Brain microvascular endothelial cell (primary cell): ENCODE results near the gene PACRG.

ENCODE experiments used
- DNase-seq: peaks from one replicate; pipeline ENCODE4 v3.0.0-alpha.2; 2020
- H3K27ac ChIP-seq: fragments of 250-450 bp; sonication (Bioruptor Pico); 2 replicates; pipeline ENCODE4 v1.5.1; 2020; ENCODE audit warnings: mild to moderate bottlenecking, moderate library complexity
- H3K27me3 ChIP-seq: fragments of 250-450 bp; sonication (Bioruptor Pico); replicated peaks from 2 replicates; pipeline ENCODE4 v1.5.1; 2020; ENCODE audit warnings: mild to moderate bottlenecking
- H3K36me3 ChIP-seq: fragments of 250-450 bp; sonication (Bioruptor Pico); replicated peaks from 2 replicates; pipeline ENCODE4 v1.5.1; 2020; ENCODE audit warnings: mild to moderate bottlenecking
- H3K4me3 ChIP-seq: 2 replicates; pipeline ENCODE4 v1.5.1; 2011; ENCODE audit warnings: low read depth, mild to moderate bottlenecking, control low read depth, low read length, moderate library complexity
- in situ Hi-C: cut with HindIII; loops from 2 replicates; pipeline ENCODE4 v1.10.0; 2017; ENCODE audit warnings: low sequenced_read_pairs, low pct_ligation_motif_present
- TF ChIP-seq, protein P1 (sequence below): IDR thresholded peaks from 2 replicates; pipeline ENCODE4 v1.5.1; 2011; ENCODE audit warnings: low read depth, mild to moderate bottlenecking, moderate library complexity, low read length, control low read depth, inconsistent platforms; ENCODE audit errors: missing control alignments

PACRG gene

DNA sequence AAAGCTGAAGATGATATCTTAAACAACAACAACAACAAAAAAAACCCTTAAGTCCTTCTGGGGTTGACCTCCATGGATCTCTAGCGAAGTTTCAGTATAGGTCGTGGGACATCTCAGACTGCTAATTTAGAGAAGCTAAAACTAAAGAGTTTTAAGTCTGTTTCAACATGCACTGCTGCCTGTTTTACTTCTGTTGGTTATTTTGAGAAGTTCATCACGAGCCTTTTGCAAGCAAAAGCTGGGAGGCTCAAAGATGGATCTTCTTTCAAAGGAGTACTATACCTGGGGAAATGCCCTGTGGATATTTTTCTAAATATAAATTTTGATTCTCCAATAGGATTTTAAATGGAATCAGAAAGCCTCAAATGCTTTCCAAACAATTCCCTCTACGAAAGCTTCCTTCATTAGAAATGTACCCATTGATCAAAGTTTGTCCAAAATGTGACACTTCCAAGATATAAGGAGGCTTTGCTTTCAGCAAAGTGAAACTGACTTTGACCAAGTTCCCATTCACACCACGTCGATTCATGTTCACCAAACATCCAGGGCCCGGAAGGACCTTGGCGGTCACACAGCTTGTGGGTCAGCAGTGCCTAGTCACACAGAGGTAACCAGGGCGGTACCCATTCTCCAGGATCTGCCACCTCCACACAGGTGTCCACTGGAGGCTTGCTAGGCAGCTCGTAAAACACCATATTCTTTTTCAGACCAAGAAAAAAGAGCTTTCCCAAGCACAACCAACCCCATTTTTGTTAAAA is 592.0 kb downstream of the PACRG start:
- no peak overlapping the region for H3K27ac ChIP-seq
- in situ Hi-C loops, result no loop called here
- no peak overlapping the region for H3K4me3 ChIP-seq
- no peaks in the 10 kb centered on the region for H3K27me3 ChIP-seq
- DNase-seq, result no peak
- no peaks in the 10 kb centered on the region for H3K36me3 ChIP-seq
- TF ChIP-seq, protein P1, sequence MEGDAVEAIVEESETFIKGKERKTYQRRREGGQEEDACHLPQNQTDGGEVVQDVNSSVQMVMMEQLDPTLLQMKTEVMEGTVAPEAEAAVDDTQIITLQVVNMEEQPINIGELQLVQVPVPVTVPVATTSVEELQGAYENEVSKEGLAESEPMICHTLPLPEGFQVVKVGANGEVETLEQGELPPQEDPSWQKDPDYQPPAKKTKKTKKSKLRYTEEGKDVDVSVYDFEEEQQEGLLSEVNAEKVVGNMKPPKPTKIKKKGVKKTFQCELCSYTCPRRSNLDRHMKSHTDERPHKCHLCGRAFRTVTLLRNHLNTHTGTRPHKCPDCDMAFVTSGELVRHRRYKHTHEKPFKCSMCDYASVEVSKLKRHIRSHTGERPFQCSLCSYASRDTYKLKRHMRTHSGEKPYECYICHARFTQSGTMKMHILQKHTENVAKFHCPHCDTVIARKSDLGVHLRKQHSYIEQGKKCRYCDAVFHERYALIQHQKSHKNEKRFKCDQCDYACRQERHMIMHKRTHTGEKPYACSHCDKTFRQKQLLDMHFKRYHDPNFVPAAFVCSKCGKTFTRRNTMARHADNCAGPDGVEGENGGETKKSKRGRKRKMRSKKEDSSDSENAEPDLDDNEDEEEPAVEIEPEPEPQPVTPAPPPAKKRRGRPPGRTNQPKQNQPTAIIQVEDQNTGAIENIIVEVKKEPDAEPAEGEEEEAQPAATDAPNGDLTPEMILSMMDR, result no peak

DNA sequence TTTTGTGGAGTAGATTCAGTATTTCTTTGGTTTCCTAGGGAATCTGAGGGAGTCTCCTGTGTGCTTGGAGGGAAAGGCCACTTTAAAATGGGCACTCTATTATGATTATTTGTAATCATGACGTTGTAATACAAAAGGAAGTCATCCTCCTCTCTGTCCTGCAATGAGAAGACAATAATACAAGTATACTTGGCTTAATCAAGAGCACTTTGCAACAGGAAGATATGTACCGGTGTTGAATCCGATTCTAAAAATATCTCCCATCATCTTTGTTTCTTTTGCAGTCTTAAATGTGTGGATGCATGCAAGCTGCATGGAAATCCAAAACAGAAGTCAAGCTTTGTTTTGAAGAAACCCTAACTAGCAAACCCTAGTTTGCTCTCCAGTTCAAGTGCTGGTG is 592.6 kb downstream of the PACRG start:
- Histone ChIP-seq H3K36me3 (no peaks in the 10 kb centered on the region), H3K27ac (no peak overlapping the region), H3K4me3 (no peak overlapping the region), H3K27me3 (no peaks in the 10 kb centered on the region)
- TF ChIP-seq, protein P1, result no peak
- in situ Hi-C loops, result no loop called here
- DNase-seq, result no peak

DNA sequence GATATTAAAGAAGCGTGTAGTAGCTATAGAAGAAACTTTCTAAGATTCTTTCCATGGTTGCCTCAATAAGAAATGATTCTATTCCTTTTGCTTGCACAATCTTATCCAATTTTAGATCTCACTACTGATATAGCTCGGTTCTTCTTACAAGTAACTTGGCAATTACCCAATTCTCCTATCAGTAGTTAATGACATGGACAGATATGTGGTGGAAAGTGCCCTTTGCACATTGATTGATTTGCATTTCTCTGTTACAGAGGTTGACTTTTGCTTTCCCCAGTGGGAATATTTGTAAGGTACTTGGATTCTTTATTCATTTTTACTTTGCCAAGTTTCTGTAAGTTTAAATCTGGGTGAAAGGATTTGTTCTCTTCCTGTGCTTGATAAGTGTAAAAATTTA is 593.0 kb downstream of the PACRG start:
- TF ChIP-seq, protein P1, result no peak
- Histone ChIP-seq H3K4me3 (no peak overlapping the region), H3K27me3 (no peaks in the 10 kb centered on the region), H3K36me3 (no peaks in the 10 kb centered on the region), H3K27ac (no peak overlapping the region)
- DNase-seq, result no peak
- in situ Hi-C loops, result no loop called here

GRCh38 chr6:163321717-163322116 is 593.9 kb downstream of the PACRG start:
- Histone ChIP-seq H3K27me3 (no peaks in the 10 kb centered on the region), H3K36me3 (no peaks in the 10 kb centered on the region), H3K27ac (no peak overlapping the region), H3K4me3 (no peak overlapping the region)
- DNase-seq, result no peak
- TF ChIP-seq, protein P1, result no peak
- in situ Hi-C loops, result no loop called here

- Histone ChIP-seq H3K4me3 (no peak overlapping the region), H3K36me3 (no peaks in the 10 kb centered on the region), H3K27me3 (no peaks in the 10 kb centered on the region), H3K27ac (no peak overlapping the region)
- no peak for DNase-seq
- in situ Hi-C loops, result no loop called here
- TF ChIP-seq, protein P1, result no peak
These were observed 595.5 kb downstream of the PACRG start for GRCh38 chr6:163323274-163323673.

DNA sequence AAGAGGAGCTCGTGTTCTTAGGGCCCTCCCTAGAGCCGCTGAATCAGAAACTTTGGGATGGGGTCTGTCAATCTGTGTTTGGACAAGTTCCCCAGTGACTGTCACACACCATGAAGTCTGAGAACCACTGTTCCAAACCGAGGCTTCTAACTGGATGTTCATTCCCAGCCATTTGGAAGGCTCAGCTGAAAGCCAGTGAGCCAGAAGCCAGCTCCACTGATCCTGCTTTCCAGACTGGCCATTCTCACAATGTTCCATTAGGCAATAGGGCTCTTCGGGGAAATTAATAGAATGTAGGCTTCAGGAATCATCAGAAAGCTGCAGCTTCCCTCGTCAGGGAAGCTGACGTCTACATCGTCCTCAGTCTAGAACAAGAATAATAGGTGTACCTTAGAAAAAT is 595.9 kb downstream of the PACRG start:
- in situ Hi-C loops, result no loop called here
- no peak overlapping the region for H3K27ac ChIP-seq
- H3K27me3 ChIP-seq, result no peaks in the 10 kb centered on the region
- DNase-seq, result no peak
- H3K36me3 ChIP-seq, result no peaks in the 10 kb centered on the region
- no peak overlapping the region for H3K4me3 ChIP-seq
- TF ChIP-seq, protein P1, result no peak
